Kidney capillary endothelial cell (primary cell): ENCODE data around the gene MACO1.
"Not testable (repeated sequence)": the region's sequence is repeated elsewhere in the genome, so short reads cannot be mapped to it uniquely, and the experiment has no call there.

Experiments
- DNase-seq: peaks from one replicate; pipeline ENCODE4 v3.0.0-alpha.2; 2018; ENCODE audit warnings: low spot score

Gene MACO1

DNA sequence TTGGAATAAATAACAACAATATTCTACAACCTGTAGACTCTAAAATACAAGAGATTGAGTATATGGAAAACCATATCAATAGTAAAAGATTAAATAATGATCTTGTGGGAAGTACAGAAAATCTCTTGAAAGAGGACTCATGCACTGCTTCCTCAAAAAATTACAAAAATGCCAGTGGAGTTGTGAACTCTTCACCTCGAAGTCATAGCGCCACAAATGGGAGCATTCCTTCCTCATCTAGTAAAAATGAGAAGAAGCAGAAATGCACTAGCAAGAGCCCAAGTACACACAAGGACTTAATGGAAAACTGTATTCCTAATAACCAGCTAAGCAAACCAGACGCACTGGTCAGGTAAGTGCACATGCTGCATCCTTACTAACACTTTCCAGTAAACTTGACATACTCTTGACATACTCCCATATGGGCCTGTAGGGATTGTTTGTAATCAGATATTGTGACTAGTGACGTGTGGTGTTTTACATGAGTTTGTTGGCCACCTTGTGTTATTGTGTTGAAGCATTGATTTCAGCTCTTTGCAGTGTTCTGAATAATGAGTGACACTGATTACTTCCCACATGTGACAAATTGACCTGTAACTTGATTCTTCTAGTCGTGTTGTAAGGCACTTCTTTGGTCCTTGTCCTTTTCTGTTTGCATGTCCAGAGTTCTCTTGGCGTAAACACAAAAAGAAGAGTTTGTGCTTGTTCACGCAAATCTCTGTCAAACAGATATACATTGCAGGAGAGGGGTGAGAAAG is 28.0 kb downstream of the MACO1 start:
- DNase-seq = no peak

DNA sequence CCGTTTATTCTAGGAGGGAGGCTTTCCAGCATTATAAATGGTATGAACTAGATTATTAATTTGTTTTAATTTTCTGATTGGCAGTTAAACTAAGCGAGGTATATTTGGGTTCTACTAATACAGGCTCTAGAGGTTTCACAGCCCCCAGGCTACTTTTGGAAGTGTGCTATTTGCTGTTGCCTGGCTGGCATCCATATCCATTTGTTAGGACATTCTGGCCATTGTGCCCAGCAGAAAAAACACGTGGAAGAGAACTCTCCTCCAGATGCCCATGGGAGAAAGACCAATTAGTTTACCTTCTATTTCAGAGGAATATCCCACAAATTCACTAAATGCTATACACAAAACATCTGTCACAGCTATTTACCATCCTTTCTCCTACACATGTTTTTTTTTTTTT is 29.3 kb downstream of the MACO1 start:
- no peak for DNase-seq

DNA sequence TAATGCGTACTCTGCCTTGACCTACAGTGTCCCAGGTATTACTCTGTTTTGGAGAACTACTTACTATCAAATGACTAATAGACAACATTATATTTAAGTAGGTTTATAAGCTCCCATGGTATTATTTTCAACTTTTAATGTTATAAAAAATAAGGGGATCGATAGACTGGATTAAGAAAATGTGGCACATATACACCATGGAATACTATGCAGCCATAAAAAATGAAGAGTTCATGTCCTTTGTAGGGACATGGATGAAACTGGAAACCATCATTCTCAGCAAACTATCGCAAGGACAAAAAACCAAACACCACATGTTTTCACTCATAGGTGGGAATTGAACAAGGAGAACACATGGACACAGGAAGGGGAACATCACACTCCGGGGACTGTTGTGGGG is 30.1 kb downstream of the MACO1 start:
- DNase-seq = not testable (repeated sequence)

DNA sequence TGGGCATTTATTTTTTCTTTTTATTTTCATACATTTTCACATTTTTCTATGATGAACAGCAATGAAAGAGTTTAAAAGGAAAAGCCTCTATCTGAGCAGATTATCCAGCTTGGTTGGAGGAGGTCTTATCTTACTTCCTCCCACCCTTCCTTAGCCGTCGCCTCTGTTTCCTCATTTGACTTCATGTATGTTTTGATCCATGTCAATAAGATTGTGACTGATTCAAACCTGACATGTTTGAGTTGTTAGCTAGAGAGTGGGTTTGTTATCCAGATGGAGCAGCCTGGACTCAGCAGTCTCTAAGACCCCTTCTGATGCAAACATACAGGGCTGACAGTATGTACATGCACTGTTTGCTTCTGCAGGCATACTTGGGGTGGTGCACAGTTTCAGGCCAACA is 31.2 kb downstream of the MACO1 start:
- no peak for DNase-seq

DNA sequence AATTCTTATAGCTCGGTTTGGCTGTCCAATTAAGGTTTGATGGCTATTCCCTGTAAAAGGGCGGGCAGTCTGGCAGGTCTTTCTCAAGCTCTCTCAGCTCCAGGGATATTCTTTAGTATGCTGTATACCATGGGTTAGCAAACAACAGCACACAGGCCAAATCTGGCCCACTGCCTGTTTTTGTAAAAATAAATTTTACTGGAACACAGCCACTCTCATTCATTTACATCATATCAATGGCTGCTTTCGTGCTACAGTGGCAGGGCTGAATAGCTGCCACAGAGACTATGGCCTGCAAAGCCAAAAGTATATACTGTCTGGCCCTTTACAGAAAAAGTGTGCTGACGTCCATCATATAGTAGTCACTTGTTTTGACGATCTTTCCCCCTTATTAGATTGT is 32.0 kb downstream of the MACO1 start:
- no peak for DNase-seq

DNA sequence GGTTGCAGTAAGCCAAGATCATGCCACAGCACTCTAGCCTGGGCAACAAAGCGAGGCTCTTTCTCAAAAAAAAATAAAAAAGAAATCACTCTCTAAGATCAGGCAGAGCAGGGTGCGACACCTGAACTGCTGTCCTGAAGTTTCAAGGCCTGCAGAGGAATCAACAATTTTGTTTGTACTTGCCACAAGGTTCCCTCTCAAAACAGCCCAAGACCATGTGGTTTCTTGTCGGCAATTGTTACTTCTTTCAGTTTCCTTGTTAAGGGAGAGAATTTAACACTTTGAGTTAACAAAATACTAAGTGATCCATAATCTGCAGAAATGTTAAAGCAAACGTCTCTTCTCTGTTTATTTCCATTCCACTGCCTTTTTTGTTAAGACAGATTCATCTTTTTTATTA is 36.5 kb downstream of the MACO1 start:
- DNase-seq = no peak

DNA sequence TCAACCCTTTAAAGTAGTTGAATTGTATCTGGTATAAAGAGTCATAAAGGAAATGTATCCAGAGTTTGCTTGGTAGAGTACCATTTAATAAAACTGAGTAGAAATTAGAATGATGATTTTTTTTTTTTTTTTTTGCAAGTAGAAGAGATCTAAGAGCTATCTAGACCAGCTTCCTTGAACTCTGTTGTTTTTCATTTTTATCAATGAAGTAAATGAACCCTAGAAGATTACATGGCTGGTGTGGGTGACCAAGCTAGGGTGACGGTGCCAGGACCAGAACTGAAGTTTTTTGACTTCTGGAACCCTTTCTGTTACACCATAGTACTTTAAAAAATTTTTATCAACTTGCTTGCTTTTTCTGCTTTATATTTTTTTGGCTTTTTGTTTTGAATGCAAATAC is 36.9 kb downstream of the MACO1 start:
- no peak for DNase-seq

DNA sequence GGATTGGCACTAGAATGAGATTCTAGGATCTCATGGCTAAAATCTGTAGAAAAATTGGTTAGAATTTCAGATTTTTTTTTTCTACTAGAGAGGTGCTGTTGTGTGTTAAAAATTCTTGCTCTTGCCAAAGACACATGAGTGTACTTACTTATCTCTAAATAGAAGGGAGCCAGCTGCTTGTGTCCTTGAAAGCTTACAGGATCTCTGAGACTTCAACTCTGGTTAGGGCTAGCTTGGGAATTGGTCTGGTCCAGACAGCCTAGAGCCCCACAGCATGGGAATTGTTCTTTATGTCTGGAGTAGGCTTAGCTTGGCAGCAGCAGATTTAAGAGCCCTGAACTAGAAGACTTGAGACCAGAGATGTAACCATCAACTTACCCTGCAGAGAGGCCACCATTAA is 37.3 kb downstream of the MACO1 start:
- no peak for DNase-seq

DNA sequence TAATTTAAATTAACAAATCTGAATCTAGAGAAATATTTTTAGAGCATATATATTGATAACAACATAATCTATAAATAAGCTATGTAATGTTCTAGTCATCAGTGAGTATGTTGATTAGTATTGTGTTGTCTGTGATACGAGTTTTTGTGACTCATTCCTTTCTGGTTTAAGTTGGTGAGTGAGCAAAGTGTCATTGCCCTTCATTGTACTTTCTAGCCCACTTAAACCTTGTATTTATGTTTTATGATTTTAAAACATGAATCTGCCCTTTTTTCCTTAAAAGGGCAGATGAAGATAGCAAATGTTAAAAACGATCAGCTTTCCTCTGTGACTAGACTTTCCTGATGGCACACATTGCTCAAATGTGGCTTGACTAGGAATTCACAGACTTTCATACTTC is 38.5 kb downstream of the MACO1 start:
- peak; percentile 79 for DNase-seq

DNA sequence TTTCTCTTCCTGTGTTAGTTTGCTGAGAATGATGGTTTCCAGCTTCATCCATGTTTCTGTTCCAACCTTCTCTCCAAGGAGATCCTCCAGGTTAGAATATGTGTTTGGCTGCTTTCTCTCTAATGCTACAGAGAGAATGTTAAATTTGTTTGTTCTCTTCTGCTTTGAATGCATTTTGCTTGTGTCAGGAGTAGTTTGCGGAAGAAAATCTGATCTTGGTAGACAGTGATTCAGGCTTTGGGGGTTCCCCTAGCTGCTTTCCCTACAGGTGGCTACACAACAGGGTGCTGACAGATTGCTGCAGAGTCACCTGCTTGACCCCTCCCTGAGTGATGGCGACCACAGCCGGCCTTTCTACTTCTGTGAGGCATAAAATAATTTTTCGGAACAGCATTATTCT is 41.8 kb downstream of the MACO1 start:
- DNase-seq = no peak

DNA sequence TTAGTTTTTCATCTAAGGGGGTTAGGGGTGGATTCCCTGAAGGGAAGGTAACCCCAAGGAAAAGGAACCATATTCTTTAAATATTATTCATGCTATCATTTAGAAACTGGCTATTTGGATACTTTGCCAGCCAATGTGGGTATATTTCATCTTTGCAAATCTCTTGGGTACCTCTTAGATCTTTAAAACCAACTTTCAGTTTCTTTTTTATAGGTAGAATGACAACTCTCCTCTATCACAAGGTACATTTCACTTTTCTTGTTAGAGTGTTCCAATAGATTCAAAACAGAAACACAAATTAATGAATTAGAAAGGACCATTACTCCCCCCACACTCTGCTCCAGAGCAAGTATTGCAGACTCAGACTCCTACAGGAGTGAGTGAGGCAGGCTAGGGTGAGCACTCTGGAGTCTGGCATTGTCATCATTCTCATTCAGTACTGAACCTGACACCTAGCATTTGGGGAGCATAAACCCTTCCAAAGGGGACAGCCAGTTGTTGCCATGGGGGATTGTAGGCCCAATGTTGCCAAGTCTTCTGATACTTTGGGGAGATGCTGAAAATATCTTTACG is 43.0 kb downstream of the MACO1 start:
- no peak for DNase-seq

DNA sequence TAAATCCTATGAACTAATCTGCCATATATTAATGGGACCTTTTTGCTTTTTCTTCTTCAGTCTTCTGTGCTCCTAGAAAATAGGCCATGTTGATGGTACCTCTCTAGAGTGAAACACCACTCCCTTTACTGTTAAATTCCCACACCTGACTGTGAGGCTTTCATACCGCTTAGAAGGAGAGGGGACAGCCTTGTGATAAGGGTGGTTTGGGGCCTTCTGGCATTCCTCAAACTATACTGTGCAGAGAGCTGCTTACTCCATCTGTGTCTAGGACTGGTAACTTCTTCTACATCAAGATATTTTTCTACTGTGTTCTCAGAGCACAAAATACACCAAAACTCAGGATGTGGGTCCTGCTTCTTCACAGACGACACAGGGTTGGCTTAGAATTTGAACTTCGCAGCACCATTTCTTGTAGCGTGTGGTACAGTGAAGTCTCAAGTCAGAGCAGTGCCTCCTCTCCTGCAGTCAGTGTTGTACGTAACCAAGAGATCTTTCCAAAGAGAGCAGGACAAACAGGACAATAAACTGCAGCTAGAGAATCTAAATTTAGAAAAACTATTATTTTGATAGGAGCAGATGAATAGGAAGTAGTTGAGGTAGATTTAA is 43.8 kb downstream of the MACO1 start:
- DNase-seq = no peak

DNA sequence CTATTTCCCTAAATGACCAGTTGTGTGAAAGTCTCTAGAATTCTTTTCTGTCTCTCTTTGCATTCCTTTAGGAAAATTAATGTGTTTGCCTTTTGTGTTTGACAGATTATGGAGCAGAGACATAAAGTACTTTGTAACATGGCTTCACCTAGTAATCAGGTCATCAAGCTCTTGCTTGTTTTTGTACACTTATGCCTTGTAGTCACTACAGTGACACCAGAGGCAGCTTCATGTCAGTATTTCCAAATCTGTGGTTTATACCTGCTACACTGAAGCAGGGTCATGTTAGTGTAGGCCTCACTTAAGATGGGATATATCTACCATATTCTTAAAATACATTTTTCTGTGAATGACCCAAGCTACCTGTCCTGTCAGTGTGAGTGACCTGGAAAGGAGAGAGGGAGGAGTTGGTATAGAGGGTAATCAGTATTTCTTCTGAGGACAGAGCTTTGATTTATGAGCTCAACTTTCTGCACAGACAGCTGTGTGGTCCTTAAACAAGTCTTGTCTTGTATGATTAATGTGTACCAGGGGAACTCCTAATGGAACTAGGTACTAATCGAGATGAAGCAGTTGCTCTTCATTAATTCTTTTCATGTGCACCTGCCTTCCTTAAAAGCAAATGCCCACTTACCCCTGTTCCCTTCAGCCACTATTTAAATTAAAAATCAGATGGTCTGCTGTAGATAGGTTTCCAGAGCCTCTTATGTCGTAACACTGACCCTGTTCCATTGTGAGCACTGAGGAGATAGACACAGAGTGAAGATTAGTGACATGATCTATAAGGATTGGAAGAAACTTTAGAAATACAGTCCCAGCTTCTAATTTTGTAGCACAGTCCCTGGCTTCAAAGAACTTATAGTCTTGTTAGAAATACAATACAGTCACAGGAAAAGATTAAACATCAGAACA is 45.7 kb downstream of the MACO1 start:
- DNase-seq = no peak

DNA sequence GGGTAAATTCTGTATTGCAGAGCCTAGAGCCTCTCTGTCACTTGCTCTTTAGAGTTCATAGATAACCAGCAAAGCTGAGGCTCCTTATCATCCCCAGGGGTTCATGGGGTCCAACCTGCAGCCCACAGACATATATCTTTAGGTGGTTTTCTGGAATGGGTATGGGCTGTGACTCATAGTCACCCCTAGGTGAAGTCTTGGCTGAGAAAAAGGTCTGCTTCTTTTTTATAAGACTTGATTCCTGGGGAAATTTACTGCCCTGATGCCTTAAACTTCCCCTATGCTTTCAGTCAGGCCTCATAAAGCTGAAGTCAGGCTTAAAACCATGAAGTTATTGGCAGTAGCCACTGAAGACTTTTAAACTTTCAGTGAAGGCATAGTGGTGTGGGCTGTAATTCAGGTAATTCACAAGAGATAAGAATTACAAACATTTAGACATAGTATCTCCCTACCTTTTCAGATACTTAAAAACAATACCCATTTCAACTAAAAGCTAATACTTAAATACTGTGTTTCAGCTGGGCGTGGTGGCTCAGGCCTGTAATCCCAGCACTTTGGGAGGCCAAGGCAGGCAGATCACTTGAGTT is 46.8 kb downstream of the MACO1 start:
- no peak for DNase-seq

DNA sequence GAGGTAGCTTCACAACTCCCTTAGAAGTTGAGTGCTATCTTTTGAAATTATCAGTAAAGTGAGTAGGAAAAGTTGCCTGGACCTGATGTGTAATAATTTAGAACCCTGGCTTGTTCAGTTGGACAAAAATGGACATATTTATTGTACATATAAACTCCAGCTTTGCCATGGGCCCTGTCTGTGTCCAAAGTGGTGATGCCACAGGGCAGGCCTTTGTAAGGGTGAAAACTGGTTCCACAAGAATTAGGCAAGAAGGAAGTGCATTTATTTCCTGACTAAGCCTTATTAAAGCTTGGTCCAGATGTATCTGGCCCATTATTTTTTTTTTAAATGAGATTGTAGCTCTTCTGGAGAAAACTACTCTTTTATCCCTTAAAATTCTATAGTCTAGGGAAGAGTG is 47.9 kb downstream of the MACO1 start:
- DNase-seq = no peak

DNA sequence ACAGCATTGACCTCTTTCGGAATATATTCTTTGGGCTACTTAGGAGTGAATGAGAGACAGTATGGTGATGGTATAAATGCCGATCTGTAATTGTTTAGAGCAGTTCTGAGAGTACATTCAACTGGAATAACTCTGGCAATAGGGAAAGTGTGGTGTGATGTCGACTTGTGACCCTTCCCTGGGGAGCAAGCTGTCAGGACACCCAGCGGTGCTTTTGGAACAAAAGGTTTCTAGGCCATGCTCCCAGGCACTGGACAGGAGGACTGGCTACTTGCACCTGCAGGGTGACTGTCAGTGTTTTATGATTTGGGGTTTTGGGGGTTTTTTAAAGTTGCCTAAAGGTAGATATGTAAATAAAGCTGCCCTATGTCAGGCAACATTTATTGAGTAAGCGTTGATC is 50.9 kb downstream of the MACO1 start:
- DNase-seq = no peak

DNA sequence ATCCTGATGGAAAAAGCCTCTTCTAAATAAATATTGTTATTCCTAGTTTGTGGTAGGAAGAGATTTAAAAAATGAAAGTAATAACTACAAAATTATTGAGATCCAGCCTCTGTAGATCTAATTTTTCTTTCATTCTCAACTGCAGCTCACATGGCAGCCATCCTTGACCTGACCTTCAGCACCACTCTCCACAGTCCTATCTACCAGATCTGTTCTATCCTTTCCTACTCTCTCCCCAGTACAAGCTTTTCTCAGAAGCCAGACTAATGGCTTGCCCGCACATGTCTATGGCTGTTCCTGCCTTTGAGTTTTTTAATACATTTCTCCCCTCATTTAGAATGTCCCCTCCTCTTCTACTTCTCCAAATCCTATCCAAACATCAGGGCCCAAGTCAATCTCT is 51.5 kb downstream of the MACO1 start:
- DNase-seq = no peak

DNA sequence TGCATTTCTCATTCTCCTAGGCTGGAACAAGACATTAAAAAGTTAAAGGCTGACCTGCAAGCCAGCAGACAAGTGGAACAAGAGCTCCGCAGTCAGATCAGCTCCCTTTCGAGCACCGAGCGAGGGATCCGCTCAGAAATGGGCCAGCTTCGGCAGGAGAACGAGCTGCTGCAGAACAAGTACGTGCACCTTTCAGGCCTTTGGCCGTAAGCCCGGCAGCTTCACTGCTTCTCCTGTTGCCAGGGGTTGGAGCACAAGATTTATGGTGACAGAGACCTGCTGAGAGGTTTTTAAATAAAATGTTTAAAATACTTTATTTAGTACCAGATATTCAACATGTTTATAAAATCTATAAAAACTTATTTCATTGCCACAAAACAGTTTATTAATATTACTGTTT is 53.4 kb downstream of the MACO1 start:
- no peak for DNase-seq

DNA sequence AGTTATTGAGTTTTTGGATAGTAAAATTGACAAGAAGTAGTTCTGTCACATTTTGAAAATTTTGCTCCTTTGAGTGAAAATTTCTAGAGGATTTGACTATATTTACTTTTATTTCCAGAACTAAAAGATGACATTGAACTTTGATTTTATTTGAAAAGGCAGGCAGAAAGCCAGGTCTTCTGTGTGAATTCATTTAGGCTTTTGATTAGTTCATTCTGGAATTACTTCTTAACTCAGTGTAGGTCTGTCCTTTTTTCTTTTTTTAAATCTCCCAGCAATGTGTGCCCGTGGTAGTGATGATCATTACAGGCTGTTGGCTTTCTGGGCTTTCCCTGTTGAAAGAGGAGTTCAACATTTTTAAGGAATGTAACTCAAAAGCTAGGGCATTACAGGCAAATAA is 53.8 kb downstream of the MACO1 start:
- no peak for DNase-seq

DNA sequence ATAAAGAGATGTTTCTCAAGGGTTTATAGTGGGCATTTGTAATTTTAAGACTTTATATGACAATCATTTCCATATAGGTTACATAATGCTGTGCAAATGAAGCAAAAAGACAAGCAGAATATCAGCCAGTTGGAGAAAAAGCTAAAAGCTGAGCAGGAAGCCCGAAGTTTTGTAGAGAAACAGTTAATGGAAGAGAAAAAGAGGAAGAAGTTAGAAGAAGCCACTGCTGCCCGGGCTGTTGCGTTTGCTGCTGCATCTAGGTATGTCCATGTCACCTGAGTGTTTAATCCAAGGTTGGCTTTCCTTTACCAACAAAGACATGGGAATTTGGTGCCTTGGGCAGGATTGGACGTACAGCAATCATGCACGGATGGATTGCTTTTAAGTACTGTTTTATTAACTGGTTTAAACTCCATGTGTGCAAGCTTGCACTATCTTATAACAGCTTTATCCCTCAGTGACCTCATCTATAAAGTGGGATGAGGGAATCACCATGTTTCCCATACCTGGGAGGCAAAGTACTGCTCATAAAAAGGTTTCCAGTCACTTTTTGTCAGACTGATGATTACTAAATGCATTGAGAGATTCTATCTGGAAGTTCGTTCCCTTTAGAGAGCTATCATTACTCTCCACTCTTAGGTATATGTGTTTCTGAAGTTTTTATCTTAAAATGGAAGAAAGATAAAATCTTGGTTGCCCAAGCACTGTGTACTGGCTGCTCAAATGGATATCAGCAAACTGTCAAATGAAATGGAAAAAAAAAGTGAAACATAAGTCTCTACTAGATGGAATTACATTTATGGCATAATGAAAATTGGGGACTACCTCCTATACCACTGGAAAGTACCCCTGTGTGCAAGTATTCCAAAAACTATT is 55.1 kb downstream of the MACO1 start:
- DNase-seq = no peak

DNA sequence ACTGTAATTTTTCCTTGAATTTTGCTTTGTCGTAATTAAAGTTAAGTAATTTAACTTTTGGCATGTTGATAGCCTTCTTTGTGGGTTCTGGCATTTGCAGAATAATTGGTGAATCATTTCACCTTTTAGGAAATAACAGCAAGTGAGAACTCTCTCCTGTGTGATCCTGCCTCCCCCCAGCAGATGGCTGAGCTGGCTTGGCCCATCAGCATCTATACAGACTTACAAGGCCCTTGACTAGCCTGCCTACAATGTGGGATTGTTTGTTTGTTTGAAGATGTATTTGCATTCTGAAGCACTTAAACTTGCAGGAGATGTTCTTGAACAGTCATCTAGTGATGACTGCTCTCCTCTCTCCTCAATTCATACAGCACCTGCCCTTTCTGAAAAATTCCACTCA is 55.9 kb downstream of the MACO1 start:
- no peak for DNase-seq
